ENCODE measurements around the gene TCEA3.
A peak's percentile ranks its signal among the peaks of the same experiment; 100 is the strongest.

TCEA3 gene

DNA sequence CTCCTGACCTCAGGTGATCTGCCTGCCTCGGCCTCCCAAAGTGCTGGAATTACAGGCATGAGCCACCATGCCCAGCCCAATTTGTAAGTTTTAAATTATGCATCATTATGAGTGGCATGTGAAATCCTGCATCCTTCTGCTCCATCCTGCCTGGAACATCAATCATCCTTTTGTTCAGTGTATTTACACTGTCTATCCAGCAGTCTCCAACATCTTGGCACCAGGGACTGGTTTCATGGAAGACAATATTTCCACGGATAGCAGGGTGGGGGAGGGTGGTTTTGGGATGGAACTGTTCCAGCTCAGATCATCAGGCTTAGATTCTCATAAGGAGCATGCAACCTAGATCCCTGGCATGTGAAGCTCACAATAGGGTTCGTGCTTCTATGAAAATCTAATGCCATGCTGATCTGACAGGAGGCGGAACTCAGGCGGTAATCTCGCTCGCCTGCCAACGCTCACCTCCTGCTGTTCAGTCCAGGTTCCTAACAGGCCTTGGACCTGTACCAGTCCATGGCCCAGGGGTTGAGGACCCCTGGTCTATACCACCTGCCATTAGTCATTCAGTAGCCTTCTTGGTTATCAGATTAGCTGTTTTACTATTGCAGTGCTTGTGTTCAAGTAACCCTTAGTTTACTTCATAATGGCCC, 22.2 kb upstream of the TCEA3 start:
- DNase-seq (ENCODE audit: low read depth): no peak

DNA sequence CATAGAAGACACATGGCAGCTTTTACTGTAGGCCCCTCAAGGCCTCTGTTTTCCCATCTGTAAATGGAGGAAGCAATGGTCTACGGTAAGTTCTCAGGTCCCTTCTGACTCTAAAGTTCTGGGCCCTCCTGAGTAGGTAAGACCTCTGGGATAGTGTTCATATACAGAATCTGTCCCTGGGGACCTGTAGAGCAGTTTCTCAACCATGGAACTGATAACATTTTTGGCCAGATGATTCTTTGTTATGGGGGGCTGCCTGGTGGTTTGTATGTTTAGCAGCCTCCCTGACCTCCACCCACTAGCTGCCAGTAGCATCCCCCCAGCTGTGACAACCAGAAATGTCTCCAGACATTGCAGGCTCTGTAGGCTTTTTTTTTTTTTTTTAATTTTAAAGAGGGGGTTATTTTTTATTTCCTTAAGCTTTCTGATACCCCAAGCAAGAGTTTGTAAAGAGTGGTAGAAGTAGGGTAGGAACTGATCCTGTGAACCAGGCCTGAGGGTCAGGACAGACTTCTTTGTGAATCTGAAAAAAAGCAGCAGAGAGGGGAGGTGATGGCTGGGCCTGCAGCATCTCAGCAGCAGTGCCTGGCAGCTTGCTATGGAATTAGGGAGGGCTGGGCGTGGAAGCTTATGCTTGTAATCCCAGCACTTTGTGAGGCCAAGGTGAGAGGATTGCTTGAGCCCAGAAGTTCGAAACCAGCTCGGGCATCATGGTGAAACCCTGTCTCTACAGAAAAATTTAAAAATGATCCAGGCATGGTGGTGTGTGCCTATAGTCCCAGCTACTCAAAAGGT, 20.2 kb upstream of the TCEA3 start:
- no peak for DNase-seq (ENCODE audit: low read depth)

DNA sequence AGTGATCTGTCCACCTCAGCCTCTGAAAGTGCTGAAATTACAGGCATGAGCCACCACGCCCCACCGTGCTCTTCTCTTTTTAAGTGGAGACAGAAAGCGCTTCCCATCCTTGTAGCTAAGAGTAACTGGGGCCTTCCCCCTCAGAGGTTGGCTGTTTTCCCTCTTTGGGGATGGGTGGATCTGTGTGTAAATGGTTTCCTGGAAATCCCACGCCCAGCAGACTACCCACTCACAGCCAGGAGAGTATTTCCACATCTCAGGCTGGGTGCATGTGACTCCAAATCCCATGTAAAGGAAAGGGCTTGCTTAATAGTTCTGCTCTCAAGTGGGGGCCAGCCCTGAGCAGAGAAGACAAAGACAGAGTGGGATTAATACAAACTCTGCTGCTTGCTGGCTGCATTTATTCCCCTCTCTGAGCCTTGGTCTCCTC, 19.6 kb upstream of the TCEA3 start:
- peak; percentile 96 for DNase-seq (ENCODE audit: low read depth)

DNA sequence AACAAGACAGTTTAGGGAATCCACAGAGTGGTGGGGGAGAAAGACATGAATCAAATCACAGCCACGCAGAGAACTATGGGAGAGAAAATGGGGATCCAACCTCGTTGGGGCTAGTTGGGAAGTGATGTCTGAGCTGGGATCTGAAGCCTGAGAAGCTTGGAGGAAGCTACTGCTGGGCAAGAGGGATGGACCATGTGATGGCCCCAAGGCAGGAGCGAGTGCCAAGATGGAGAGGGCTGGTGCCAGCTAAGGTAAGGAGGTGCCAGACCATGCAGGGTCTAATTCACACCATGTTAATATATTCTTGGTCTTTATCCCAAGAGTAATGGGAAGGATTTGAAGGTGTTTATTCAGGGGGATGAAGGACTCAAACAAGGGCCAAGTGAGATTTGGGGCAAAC, 18.2 kb upstream of the TCEA3 start:
- no peak for DNase-seq (ENCODE audit: low read depth)

DNA sequence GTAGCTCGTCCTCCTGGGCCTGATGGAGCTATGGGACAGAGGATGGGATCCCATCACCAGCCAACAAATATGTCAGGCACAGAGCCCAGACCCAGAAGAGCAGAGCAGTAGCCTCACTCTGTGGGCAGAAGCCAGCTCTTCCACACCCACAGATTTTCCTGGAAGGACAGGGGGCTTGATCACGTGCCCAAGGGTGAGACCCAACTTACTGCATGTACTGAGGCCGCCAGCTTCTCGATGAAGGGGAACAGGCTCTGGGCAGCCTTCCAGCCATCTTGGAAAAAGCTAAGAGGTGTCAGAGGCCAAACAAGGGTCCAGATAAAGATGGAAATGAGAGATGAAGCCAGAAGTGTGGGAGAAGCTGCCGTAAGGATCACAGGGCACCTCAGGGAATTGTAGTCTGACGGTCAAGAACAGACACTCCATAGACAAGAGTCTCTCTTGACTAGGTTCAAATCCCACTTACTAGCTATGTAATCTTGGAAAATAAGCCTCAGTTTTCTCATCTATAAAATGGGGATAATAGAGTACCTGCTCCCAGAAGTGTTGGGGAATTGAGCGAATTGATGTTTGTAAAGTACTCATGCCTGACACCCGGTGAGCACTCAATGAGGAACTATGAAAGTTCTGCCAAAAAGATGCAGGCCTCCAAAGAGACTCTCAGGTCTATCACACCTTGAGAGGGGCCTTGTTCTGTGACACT, 17.0 kb upstream of the TCEA3 start:
- no peak for DNase-seq (ENCODE audit: low read depth)

DNA sequence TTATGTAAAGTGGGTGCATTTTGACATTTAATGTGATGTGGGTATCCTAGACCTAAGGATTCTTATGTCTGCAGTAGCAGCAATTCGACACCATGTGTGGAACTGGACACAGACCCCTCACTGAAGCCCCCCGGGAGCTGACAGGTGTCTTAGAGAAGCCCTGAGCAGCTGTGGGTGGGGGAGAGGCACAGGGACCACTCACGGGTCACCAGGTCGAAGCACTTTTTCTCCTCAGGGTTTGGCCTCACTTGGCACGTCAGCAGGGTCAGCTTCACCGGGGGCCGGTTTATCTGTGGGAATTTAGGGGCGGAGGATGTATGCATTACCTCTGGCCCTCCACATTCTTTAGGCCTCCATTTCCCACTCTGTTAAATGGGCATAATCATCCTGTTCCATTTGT, 14.0 kb upstream of the TCEA3 start:
- no peak for DNase-seq (ENCODE audit: low read depth)

DNA sequence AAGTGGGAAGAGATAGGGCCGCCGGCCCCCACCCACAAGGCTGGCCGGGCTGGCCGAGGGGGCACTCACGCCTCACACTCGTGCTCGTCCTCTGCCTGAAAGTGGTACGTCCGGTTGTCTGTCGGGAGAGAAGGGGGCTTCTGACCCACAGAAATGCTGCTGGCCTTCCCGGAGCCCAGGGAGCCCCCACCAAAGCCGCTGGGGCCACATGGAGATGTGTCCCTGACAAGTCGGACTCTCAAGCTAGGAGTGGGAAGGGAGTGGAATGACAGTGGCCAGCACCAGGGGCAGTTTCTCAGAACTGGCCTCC, 12.8 kb upstream of the TCEA3 start:
- DNase-seq (ENCODE audit: low read depth): no peak

DNA sequence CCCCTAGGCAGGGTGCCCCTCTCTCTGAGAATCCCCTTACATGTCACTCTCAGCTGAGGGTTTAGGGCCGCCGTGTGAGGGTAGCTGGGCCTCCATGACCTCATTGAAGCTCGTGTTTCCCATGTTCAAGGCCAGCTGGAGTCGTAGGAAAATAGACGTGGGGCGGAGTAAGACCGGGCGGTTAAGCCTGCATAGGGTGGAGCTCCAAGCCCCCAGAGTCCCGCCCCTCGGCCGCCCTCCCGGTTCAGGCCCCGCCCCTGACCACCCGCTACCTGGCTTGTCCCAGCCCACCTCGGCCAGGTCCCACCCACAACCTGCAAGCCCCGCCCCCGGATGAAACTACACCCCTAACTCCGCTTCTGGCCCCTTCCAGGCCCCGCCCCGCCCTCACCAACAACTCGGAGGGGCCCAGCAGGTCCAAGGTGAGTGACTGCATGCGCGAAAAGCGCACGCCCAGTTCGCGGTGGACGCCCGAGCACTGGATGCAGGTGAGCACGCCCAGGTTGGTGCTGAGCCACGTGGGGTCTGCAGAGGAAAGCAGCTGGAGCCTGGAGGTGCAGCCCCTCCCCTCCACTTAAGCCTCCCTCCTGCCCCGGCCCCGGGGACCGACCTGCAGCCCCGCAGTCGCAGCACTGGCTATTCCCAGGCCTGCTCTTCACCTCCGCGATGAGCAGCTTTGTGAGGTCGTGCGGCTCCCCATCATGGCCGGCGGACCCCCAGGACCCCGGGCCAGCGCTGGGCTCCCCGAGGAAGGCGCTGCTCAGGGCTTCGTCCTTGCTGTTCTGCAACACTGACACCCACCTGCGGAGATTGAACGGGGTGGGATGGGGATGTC, 12.2 kb upstream of the TCEA3 start:
- DNase-seq (ENCODE audit: low read depth): no peak

DNA sequence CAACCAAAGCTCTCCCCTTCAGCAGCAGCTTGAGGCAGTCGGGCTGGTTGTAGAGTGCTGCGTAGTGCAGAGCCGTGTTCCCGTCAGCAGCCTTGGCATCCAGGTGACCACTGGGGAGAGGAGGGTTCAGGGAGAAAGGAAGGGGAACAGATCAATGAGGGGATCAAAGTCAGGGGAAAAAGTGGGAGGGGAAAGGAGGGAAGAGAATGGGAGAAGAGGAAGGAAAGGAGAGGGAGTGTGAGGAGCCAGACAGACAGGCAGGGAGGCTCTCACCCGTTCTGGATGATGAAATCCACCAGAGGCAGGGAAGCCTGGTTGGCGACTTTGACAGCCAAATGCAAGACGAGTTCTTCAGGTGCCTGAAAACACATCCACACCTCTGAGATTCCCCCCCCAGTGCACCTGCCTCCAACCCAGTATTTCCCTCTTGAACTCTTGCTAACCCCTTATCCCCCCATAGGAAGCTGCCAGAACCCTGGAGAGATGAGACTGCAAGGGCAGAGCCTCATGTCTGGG, 9.8 kb upstream of the TCEA3 start:
- no peak for DNase-seq (ENCODE audit: low read depth)

DNA sequence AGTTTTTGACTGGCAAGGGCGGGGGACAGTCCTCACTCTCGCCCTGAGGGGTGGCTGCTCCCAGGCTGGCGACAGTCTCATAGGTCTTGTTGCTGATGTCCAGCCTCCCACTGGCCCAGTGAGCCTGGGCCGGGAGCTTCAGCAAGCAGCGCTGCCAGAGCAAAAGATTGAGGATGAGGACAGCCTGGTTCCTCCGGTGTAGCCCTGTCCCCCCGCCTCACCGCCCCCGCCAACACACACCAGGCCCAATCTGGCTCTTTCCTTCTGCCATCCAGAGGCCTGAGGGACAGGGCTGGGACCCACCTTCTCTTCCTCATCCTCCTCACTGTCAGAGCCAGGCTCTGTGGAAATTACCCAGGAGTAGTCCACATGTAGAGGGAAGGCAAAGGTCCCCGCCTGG, 8.6 kb upstream of the TCEA3 start:
- DNase-seq (ENCODE audit: low read depth): no peak

DNA sequence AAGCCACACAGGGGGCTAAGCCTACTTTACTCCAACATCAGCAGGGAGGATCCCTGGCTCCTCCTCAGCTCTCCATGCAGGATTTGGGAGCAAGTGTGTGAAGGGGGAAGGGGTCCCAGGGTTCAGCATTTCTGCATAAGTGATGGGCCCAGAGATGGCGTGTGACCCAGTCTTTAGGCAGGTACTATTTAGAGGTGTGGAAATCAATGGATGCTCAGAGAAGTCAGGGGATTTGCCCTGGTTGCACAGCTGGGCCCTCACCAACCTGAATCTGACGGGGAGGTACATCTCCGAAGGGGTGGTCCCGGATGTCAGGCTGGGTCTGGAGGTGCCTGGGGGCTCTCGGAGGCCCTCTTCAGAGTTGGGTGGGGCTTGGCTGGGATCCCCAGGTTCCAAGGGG, 6.9 kb upstream of the TCEA3 start:
- no peak for DNase-seq (ENCODE audit: low read depth)

DNA sequence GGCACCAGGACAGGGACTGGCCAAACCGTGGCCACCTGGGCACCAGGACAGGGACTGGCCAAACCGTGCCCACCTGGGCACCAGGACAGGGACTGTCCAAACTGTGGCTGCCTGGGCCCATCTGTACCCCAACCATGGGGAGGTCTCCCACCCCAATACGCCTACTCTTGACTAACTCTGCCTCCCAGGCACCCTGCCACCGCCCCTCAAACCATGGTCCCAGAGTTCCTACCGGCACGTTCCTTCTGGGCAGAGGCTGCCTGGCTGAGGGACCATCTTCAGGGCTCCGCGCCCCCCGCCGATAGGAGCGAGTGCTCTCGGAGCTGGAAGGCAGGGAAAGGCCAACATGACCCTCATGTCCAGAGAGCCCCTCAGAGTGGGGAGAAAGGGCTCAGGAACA, 6.3 kb upstream of the TCEA3 start:
- DNase-seq (ENCODE audit: low read depth): no peak

DNA sequence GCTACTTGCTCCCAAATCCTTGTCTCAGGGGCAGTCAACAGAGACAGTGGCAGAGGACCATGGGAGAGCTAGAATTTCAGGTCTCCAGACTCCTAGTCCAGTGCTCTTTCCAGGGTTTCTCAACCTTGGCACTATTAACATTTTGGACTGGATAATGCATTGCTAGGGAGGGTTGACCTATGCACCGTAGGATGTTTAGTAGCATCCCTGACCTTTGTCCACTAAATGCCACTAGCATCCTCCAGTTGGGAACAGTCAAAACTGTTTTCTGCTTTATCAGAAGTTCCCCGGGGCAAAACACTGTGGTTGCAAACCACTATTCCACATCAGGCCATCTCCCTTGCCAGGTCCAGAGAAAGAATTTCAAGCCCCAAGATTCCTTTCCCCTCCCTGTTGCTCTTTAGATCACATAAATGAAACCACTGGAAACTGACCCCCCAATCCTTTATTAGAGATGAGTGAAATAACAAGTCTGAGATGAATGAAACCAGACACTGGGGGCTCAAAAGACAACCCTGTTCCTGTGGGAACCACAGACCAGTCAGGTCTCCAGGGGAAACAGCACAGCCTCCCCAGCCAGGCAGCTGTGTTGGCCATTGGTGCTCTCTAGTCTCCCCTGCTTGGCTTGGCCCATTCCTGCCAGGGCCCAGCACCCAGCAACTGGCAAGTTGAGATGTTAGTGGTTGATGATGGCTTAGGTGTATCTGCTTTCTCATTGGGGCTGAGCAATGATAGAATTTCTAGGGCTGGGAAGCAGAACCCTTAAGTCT, 3.8 kb upstream of the TCEA3 start:
- no peak for DNase-seq (ENCODE audit: low read depth)

DNA sequence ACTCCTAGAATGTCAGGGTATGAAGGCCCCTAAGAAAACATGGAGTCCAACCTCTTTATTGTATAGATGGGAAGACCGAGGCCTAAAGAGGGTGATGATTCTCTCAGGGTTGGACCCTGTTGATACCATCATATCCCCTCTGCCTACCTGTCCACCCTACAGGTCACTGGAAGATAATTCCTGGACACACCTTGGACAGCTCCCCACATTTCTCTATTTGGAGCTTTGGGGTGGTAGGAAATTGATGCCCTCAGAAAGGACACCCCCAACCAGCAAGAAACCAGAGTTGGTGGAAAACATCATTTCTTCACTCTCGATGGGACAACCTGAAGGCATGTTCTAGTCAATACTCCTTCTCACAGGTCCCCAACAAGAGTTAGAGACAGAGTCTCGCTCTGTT, 3.0 kb upstream of the TCEA3 start:
- no peak for DNase-seq (ENCODE audit: low read depth)

DNA sequence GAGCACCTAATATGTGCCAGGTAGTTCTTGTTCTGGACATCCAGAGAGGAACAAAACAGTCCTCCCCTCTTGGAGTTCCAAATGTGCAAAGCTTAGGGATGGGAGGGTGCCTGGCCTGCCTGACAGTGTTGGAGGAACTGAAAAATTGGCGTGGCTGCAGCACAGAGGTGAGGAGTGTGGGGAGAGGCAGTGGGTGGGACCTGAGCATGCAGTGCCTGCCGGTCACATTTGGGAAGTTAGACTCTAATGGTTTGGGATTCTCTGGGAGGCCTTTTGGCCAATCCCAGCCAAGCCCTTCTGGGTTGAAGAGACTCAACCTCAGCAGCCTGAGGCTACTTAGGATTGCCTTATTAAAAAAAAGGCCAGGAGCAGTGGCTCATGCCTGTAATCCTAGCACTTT, 2.3 kb upstream of the TCEA3 start:
- no peak for DNase-seq (ENCODE audit: low read depth)

DNA sequence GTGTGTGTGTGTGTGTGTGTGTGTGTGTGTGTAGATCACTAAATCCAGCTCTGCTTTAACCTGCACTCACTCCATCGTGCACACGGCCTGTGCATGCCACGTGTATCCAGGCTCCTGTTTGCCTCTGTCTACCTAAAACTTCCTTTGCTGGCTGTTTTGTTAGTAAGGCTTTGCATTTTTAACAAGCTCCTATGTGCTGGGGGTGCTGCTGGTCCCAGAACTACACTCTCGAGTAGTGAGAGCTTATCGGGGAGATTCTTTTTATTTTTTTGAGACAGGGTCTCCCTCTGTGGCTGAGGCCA, 596 bp upstream of the TCEA3 start:
- DNase-seq (ENCODE audit: low read depth): no peak

DNA sequence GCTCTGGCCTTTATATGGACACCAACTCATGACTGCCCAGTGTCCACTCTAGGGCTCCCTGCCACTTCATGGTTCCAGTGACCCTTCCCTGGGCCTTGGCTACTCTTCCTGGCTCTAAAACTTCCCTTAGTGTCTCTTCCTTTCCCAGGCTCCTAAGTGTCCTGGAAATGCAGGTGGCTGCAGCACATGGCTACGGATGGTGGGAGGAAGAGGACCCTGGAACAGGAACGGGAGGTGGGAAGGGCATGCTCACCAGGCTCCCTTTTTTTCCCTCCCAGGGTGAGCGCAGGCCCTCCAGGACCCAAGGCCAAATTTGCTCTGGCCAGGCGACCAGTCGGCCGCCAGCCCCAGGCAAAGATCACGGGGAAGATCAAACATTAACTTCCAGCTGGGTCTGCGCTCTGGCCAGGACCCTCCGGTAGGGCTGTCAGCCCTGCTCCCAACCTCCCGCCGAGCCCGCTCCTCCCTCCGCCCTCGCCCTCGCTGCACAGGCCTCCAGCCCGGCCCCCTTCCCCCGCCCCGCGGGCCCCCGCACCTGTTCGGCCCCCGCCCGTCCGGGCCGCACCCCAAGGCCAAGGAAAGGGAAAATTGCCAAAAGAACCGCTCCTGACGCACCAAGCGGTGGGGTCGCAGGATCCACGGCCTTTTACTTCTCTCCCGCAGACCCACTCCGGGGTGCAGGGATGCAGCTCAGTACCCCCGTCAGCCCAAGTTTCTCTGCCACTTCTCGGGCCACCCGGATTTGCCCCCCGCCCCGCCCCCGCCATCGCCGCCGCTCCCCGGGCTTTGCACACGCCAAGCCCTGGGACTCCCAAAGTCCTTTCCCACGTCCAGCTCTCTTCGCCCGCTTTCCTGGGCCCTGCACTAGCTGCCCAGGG, 894 bp downstream of the TCEA3 start:
- DNase-seq (ENCODE audit: low read depth): no peak

DNA sequence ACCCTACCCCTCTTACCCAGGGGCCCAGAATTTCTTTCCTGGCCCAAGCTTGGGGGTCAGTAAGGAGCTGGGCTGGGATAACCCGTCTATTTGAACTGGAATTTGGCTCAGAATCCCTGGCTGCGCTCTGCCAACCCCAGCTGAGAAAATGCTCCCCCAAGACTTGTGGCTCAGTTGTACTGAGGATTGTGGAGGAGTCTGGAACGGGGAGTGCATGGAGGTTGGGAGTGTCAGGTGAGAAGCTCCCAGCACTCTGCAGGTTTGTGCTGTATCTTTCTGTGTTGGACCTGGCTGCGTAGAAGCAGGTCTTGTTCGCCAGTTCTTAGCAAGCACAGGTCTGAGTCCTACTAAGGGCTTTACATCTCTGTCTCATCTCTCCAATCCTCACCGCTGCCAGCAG, 1.6 kb downstream of the TCEA3 start:
- no peak for DNase-seq (ENCODE audit: low read depth)

DNA sequence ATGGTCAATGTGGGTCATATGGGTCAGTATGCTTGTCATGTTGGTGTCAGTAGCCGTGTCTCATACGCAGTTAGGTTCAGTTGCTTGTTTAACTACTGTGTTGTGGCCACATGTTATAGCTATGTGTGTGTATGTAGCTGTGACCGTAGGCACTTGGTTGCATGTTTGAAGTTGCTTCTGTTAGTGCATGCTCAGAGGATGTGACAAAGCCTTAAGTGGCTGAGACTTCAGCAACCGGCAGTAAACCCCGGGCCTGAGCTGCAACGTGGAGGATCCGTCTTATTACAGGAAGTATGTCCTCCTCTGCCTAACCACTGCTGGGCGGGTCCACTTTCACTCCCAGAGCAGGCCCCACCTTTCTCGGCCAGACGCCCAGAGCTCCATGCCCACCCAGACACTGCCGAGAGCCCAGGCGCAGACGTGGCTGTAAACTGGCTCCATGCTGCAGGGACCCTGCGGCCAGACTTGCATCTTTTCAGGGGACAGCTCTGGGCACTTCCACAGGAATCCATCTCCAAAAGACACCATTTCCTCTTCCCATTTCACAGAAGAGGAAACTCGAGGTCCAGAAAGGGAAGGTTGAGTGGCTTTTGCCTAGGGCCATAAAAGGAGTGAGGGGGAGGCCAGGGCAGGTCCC, 2.2 kb downstream of the TCEA3 start:
- DNase-seq (ENCODE audit: low read depth): peak; percentile 58

DNA sequence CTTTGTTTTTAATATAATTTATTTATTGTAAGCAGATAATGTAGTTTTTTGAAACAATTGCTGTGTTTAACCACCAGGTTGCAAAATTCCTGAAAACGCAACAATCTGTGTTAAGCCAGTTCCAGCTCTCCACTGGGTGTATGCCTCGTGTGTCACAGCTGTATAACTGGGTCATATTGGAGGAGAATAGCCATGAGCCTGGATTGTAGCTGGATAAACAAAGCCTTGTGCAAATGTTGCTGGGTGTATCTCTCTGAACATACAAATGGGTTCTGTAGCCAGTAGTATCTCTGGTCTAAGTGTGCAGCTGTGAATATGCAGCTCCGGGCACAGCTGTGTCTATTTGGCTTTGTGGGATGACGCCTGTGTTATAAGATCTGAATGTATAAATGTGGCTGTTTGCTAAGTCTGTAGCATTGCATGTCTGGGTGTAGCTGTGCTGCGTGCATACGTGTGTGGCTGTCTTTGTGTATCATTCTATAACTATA, 2.8 kb downstream of the TCEA3 start:
- peak; percentile 76 for DNase-seq (ENCODE audit: low read depth)

All from fibroblast of gingiva (primary cell).